ENCODE data around the gene RASAL1.
"Not testable (repeated sequence)": the region's sequence is repeated elsewhere in the genome, so short reads cannot be mapped to it uniquely, and the experiment has no call there.

The RASAL1 gene

DNA sequence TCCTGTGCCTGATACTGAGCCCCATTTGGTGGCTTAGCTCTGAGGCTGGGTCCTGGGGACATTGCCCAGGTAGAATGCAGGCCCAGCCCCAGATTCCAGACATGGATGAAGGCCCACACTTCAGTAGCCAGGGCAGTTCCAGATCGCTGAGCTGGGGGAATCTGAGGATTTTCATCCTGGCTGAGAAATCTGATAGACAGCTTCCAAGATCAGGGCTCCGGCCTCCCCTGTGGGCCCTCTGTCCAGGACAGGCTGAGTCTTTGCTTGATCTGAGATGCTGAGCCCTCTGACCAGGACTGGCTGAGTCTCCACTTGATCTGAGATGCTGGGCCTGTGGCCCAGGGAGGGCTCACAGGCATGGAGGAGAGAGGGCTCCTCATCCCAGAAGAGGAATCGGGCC lies 3.3 kb upstream of the RASAL1 start:
- DNase-seq, result no peak

DNA sequence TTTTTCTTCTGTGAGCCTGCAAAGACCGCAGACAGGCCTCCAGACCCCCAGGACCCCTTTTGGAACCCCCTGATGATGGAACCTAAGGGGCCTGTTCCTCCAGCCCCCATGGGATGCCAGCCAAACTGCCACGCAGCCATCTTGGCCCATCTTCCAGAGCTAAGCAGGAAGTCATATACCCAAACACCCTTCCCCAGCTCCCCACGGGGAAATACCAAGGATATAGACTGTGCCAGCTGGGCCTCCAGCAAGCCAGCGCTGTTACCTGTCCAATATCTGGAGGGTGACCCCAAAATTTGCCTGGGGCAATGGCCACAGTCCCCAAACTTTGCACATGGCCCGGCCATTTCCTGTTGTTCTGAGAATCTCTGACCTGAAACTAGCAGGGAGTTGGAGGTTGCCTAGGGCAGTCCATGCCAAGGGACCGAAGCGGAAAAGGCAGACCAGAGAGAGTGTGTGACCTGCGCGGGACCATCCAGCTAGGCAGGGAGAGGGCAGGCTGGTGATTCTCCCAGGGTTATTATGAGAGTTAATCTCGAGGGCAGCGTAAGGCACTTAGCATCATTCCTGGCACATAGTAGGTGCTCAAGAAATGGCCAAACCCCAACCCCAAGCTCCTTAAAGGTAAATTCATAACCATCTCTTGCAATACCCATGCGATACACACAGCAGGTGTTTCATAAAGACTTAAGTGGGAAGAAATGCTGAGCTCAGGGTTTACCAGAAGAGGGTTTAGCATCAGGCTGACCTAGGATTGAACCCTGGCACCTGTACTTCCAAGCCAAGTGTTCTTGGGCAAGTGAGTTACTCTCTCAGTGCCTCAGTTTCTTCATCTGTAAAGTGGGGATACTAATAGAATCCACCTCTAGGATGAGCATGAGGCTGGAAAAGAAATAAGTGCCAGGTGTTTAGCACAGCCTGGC lies 2.6 kb upstream of the RASAL1 start:
- no peak for DNase-seq

- no peak for DNase-seq
Measured at GRCh38 chr12:113136990-113137511, 1.5 kb upstream of the RASAL1 start.

GRCh38 chr12:113136128-113136989 lies 798 bp upstream of the RASAL1 start:
- DNase-seq, result peak; percentile 54 to 57

GRCh38 chr12:113134521-113134951 lies 1.0 kb downstream of the RASAL1 start:
- DNase-seq, result no peak

- DNase-seq, result no peak
Measured at GRCh38 chr12:113134071-113134470, 1.5 kb downstream of the RASAL1 start.

DNA sequence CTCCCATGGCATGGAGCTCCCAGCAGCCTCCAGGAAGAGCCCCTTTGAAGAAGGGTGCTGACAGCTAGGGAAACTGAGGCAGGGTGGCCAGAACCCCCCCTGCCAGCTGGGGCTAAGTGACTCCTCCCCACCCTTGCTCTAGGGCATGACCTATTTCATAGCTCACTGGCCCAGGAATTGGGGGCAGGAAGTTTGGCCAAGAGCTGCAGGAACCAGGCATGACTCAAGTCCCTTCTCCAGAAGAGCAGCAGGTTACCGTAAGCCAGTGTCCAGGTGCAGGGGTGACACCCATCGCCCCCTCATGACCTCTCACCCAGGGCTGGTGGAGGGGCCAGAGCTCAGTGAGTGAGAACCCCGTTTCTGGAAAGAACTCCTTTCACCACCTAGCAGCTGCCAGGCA lies 1.9 kb downstream of the RASAL1 start:
- no peak for DNase-seq

GRCh38 chr12:113133036-113133435 lies 2.5 kb downstream of the RASAL1 start:
- no peak for DNase-seq

DNA sequence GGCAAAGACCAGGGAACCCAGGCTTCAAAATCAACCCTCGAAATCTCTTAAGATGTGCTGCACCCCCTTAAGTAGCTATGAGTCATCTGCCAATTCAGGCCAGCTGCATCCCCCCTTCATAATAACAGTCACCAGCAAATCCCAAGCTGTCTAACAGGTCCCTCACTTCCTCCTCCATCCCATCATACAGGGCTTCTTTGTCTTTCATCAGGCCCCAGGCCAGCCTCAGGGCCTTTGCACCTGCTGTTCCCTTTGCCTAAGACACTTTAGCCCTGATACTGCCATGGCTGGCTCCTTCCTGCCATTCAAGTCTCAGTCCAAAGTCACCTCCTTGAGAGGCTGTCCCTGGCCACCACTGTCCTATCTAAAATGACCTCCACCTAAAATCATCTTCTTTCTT lies 4.0 kb downstream of the RASAL1 start:
- no peak for DNase-seq

DNA sequence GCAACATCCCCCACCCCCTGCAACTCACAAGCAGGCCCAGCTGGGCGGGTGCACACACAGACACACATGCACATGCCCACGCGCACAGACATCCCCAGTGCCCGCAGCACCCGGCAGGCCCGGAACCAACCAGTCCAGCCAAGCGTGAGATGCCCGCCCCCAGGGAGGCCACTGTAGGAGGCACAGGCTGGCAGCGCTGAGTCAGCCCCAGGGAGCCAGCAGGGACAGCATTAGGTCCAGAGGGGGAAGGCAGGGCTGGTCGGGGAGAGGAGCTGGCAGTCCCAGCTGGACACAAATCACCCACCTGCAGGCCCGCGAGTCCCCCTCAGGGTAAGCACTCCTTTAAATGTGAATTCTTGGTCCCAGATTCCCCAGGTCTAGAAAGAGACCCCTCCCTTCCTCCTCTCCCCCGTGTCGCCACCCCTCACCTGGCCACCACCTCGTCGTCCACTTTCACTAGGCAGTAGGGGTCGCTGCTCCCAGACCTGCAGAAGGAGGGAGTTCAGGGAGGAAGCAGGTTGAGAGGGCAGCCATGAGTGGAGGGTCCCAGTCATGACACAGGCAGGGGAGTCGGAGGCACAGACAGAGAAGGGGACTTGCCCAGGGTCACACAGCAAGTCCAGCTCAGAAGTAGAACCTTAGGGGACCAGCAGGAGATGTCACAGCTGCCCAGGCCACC lies 5.0 kb downstream of the RASAL1 start:
- no peak for DNase-seq

DNA sequence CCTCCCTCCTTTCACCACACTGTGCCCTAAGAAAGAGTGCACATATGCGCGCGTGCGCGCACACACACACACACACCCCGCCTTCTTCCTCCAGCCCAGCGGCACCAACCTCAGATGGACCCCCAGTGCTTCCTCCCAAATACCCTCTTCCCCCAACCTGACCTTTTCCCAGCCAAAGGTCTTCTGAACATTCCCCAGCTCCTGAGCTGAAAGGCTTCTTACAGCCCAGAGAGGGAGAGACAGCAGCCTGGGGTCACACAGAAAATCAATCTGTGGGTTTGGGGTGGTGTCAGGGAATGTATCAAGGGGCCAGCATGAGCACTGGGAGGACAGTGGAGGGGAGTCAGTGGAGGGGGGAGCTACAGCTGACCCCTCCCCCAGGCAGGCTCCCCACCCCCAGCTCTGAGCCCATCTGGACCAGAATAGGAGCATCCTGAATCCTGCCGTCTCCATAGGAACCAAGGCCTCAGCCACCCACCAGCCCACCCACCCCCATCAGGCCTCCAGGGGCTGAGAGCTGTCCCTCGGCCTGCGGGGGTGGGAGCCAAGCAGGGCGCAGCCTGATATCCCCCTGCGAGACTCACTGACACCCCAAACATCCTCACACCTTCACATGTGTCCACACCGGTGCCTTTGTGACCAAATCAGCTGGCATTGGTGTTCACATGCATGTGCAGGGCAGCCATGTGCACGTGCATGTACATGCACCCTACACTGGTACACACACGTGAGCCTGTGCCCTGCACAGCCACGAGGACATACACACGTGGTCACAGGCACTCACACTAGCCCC lies 5.7 kb downstream of the RASAL1 start:
- DNase-seq, result no peak

DNA sequence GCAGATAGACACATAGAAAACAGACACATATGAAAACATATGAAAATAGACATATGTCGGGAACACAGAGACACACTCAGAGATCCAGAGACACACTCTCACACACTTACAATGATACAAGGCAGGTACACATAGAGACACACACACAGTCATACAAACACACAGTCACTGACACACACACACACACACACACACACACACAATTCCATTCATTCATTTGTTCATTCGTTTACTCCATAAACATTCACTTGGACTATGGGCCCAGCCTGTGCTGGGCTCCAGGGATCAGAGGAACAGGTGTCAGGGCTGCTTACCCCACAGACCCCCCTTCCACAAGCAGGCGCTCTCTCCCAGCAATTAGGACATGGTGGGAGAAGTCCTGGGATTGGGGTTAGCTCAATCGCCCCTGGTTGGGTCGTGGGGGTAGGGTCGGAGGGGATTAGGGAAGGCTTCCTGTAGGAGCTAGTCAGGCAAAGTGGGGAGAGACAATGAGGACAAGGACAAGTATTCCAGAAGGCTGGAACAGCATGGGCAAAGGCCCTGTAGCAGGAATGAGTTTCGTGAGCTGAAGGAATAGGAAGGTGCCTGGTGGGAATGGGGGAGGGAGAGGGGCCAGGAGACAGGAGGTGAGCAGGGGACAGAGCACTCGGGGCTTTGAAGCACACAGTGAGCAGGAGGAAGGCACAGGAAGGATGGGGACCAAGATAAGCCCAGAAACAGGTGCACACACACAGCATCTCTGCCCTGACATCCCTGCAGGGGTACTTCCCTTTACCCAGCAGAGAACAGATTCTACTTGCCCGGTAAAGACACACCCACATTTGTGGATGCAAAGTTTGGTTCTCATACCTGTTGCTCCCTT lies 6.5 kb downstream of the RASAL1 start:
- no peak for DNase-seq

- DNase-seq, result no peak
Measured at GRCh38 chr12:113127791-113128199, 7.8 kb downstream of the RASAL1 start.

DNA sequence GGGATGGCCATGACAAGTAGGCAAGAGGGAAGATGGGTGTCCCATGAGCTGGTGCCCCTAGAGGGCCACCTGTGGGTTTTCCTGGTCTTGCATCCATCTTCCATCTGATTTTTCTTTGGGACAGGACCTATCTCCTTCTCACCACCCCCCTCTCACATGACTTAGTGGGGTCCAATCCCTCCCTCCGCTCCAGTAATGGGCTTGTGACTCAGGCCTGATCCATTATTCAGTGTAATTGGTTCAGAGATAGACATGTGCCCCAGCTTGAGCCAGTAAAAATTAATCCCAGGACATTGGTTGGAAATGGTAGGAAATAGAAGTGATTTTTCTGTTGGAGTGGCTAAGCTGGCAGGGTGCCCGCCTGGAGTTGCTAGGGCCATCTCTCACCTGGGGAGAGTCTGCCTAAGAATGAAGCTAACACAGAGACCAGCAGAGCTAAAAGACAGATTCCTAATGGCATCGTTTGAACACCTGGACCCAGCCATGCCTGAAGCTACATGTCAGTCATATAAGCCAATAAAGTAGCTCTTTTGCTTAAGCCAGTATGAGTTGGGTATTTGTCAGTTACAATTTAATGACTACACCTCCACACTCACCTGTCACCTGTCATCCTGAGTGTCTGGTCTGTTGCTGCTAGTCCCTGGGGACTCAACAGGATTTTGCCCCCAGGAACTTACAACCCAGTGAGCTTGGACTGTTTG lies 14.7 kb downstream of the RASAL1 start:
- DNase-seq, result no peak

DNA sequence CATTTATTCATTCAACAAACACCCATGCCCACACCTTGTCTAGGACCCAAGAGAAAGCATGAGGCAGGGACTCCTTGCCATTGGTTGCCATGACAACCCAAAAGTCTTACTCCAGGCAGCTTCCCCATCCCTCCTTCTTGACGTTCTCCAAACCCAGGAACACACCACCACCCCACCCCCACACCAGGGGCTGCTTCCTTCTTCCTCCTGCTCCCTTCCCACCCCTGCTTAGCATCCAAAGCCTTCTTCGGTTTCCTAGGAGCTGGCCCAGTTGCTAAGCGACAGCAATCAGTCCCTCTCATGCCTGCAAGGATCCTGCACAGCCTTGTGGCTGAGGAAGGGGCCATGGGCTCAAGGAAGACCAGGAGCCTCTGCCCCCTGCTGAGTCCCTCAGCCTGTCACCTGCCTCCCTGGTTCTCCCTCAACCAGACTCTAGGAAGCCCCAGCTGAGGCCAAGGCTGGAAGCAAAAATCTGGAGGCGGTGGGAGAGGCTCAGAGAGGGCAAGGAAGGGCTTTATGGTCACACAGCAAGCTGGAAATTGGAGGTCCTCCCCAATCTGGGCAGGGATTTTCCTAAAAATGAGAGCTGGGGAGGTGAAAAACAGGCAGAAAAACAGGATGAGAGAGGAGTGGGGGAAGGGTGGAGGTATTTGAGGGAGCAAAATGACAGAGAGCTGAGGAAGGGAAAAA lies 15.4 kb downstream of the RASAL1 start:
- no peak for DNase-seq

DNA sequence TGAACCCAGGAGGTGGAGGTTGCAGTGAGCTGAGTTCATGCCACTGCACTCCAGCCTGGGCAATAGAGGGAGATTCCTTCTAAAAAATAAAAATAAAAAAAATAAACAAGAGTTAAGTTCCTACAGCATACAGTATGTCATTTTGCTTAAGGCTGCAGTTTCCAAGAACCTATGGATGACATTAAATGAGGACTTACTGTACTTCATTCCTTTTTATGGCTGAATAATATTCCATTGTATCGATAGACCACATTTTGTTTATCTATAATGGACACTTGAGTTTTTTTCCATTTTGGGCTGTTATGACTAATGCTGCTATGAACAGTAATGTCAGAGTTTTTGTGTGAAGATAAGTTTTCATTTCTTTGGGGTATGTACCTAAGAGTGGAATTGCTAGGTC lies 17.4 kb downstream of the RASAL1 start:
- DNase-seq, result no peak

DNA sequence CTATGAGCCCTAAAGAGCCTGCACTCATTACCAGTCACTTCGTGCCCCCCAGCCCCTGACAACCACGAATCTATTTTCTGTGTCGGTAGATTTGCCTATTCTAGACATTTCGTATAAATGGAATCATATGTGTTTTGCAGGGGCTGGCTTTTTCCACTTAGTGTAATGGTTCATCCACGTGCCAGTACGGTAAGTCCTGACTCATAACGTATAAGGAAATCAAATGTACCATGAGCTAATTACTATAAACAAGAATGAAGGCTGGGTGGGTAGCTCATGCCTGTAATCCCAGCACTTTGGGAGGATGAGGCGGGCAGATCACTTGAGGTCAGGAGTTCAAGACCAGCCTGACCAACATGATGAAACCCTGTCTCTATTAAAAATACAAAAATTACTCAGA lies 17.9 kb downstream of the RASAL1 start:
- not testable (repeated sequence) for DNase-seq

DNA sequence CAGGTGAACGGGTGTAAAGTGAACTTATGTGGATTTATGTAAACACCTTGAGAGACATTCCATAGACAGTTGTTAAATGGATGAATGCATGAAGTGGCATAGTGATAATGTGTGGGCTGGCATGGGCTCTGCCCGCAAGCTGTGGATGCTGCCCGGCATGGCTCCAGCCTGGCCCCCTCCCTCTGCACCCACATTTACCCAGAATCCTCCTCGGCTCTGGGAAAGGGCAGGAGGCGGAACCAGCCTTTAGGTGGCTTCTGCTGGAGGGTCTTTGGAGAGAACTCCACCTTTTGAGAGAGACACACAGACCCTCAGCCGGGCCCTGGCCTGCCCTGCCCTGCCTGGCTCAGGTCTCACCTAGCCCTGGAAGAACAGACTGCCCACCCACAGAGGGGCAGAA lies 18.7 kb downstream of the RASAL1 start:
- no peak for DNase-seq

- no peak for DNase-seq
Measured at GRCh38 chr12:113115455-113116126, 20.0 kb downstream of the RASAL1 start.

Data from activated CD4-positive, alpha-beta T cell treated with anti-CD3 and anti-CD28 coated beads, Interleukin-2, amount 50 U/mL, for 4 hours (primary cell).